ENCODE data around the gene PRKACB.

Gene PRKACB

GRCh38 chr1:84254703-84255238 is 110.7 kb downstream of the PRKACB start:
- Histone ChIP-seq H3F3A (ENCODE audit: control insufficient read depth, insufficient read depth) (no peaks in the 10 kb centered on the region), H3K79me2 (ENCODE audit: control insufficient read depth, low read length) (no peaks in the 10 kb centered on the region), H3K4me3 (ENCODE audit: low read length) (no peak overlapping the region), H3K27ac (ENCODE audit: low read depth, low read length) (no peak overlapping the region), H3K9me2 (replicated peaks; ENCODE audit: control insufficient read depth, low read length) (no peaks in the 10 kb centered on the region), H4K20me1 (ENCODE audit: control insufficient read depth, insufficient read depth, low read depth, low read length) (no peaks in the 10 kb centered on the region), H3K4me1 (ENCODE audit: control insufficient read depth, low read length) (no peaks in the 10 kb centered on the region), H3K36me3 (ENCODE audit: control insufficient read depth, low read length) (no peaks in the 10 kb centered on the region), H3K9me3 (ENCODE audit: control insufficient read depth, insufficient read depth, low read length) (no peaks in the 10 kb centered on the region), H3K4me2 (ENCODE audit: low read length) (no peak overlapping the region), H3K27me3 (ENCODE audit: control insufficient read depth, low read length) (no peaks in the 10 kb centered on the region)
- TF ChIP-seq CTCF (IDR thresholded peaks at IDR 0.05; ENCODE audit: low read depth, low read length, poor library complexity, severe bottlenecking) (no peak), EZH2phosphoT487 (IDR thresholded peaks at IDR 0.05; ENCODE audit: borderline replicate concordance, low read length) (no peak)

- H3K36me3 ChIP-seq (ENCODE audit: control insufficient read depth, low read length), result no peaks in the 10 kb centered on the region
- no peak overlapping the region for H3K4me2 ChIP-seq (ENCODE audit: low read length)
- H3K4me3 ChIP-seq (ENCODE audit: low read length), result no peak overlapping the region
- no peaks in the 10 kb centered on the region for H3F3A ChIP-seq (ENCODE audit: control insufficient read depth, insufficient read depth)
- H3K27ac ChIP-seq (ENCODE audit: low read depth, low read length), result no peak overlapping the region
- TF ChIP-seq CTCF (IDR thresholded peaks at IDR 0.05; ENCODE audit: low read depth, low read length, poor library complexity, severe bottlenecking), result no peak
- no peak for TF ChIP-seq EZH2phosphoT487 (IDR thresholded peaks at IDR 0.05; ENCODE audit: borderline replicate concordance, low read length)
- no peaks in the 10 kb centered on the region for H3K27me3 ChIP-seq (ENCODE audit: control insufficient read depth, low read length)
- H3K9me2 ChIP-seq (replicated peaks; ENCODE audit: control insufficient read depth, low read length), result no peaks in the 10 kb centered on the region
- no peaks in the 10 kb centered on the region for H4K20me1 ChIP-seq (ENCODE audit: control insufficient read depth, insufficient read depth, low read depth, low read length)
- no peaks in the 10 kb centered on the region for H3K4me1 ChIP-seq (ENCODE audit: control insufficient read depth, low read length)
- no peaks in the 10 kb centered on the region for H3K9me3 ChIP-seq (ENCODE audit: control insufficient read depth, insufficient read depth, low read length)
- H3K79me2 ChIP-seq (ENCODE audit: control insufficient read depth, low read length), result no peaks in the 10 kb centered on the region
These were observed 111.5 kb downstream of the PRKACB start for GRCh38 chr1:84255582-84255981.

GRCh38 chr1:84257617-84258016 is 113.5 kb downstream of the PRKACB start:
- Histone ChIP-seq H3F3A (ENCODE audit: control insufficient read depth, insufficient read depth) (no peaks in the 10 kb centered on the region), H3K27ac (ENCODE audit: low read depth, low read length) (no peak overlapping the region), H3K4me1 (ENCODE audit: control insufficient read depth, low read length) (no peaks in the 10 kb centered on the region), H3K9me3 (ENCODE audit: control insufficient read depth, insufficient read depth, low read length) (no peaks in the 10 kb centered on the region), H4K20me1 (ENCODE audit: control insufficient read depth, insufficient read depth, low read depth, low read length) (no peaks in the 10 kb centered on the region), H3K4me2 (ENCODE audit: low read length) (no peak overlapping the region), H3K79me2 (ENCODE audit: control insufficient read depth, low read length) (no peaks in the 10 kb centered on the region), H3K27me3 (ENCODE audit: control insufficient read depth, low read length) (no peaks in the 10 kb centered on the region), H3K9me2 (replicated peaks; ENCODE audit: control insufficient read depth, low read length) (no peaks in the 10 kb centered on the region), H3K4me3 (ENCODE audit: low read length) (no peak overlapping the region), H3K36me3 (ENCODE audit: control insufficient read depth, low read length) (no peaks in the 10 kb centered on the region)
- TF ChIP-seq EZH2phosphoT487 (IDR thresholded peaks at IDR 0.05; ENCODE audit: borderline replicate concordance, low read length) (no peak), CTCF (IDR thresholded peaks at IDR 0.05; ENCODE audit: low read depth, low read length, poor library complexity, severe bottlenecking) (no peak)

Measured in DOHH2 (cell line).